ENCODE results near the gene FAM118A.

GRCh38 chr22:45308391-45308956 is 1.3 kb upstream of the FAM118A start:
- TF ChIP-seq CTCF (conservative IDR thresholded peaks at IDR 0.05; ENCODE audit: low read length): no peak
- TF ChIP-seq EZH2phosphoT487 (IDR thresholded peaks at IDR 0.05; ENCODE audit: borderline replicate concordance): no peak
